HL-60 (cell line): Measurements from ENCODE around the gene ENTPD2.

Source experiments
- DNase-seq, 2 experiments: peaks; one replicate each; pipeline ENCODE4 v3.0.0-alpha.2; 2010 to 2020; ENCODE audit warnings: low read depth in 1 of 2, low spot score in 1 of 2
- H3K27ac ChIP-seq: fragments of 250-450 bp; sonication (Bioruptor Pico); replicated peaks from 2 replicates; pipeline ENCODE4 v1.5.1; 2020; ENCODE audit warnings: mild to moderate bottlenecking, moderate library complexity
- H3K27me3 ChIP-seq: fragments of 250-450 bp; sonication (Bioruptor Pico); 2 replicates; pipeline ENCODE4 v1.5.1; 2021; ENCODE audit warnings: mild to moderate bottlenecking, moderate library complexity; ENCODE audit not compliant: insufficient read depth, poor library complexity, severe bottlenecking
- H3K4me3 ChIP-seq: replicated peaks from 2 replicates; pipeline ENCODE4 v1.5.1; 2011; ENCODE audit warnings: mild to moderate bottlenecking, control low read depth, low read length; ENCODE audit not compliant: insufficient read depth
- CTCF ChIP-seq: IDR thresholded peaks from one replicate; pipeline ENCODE4 v1.5.1; 2011; ENCODE audit warnings: low read length, control low read depth, inconsistent platforms; ENCODE audit not compliant: insufficient read depth
- GABPA ChIP-seq: IDR thresholded peaks from 2 replicates; pipeline ENCODE4 v1.6.1; 2012; ENCODE audit warnings: low read depth
- POLR2AphosphoS5 ChIP-seq: IDR thresholded peaks from 2 replicates; pipeline ENCODE4 v1.6.1; 2012; ENCODE audit warnings: low read depth
- SPI1 ChIP-seq: IDR thresholded peaks from 2 replicates; pipeline ENCODE4 v1.6.1; 2012; ENCODE audit warnings: low read depth, mild to moderate bottlenecking, borderline replicate concordance
- TF ChIP-seq, protein P1 (sequence below): IDR thresholded peaks from 2 replicates; pipeline ENCODE4 v1.6.1; 2012; ENCODE audit warnings: low read depth; ENCODE audit not compliant: insufficient replicate concordance

Gene ENTPD2

DNA sequence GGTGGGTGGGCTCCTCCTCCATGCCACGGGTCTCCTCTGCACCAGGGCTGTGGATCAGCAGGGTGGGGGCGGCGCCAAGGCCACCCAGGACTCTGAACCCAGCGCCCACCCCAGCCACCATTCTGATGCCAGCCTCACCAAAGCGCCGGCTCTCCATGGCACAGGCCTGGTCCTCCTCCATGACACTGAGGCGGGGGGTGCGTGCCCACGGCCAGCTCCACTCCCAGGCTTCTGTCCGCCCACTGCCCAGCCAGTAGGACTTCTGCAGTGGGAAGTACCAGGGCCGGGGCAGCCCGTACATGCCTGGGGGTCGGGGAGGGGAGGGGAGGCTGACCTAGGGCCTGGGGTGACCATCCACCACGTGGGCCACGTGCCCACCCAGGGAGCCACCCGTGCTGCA, 37.4 kb downstream of the ENTPD2 start:
- Histone ChIP-seq H3K27me3 (no peaks in the 10 kb centered on the region), H3K4me3 (no peak overlapping the region), H3K27ac (no peak overlapping the region)
- TF ChIP-seq, protein P1, sequence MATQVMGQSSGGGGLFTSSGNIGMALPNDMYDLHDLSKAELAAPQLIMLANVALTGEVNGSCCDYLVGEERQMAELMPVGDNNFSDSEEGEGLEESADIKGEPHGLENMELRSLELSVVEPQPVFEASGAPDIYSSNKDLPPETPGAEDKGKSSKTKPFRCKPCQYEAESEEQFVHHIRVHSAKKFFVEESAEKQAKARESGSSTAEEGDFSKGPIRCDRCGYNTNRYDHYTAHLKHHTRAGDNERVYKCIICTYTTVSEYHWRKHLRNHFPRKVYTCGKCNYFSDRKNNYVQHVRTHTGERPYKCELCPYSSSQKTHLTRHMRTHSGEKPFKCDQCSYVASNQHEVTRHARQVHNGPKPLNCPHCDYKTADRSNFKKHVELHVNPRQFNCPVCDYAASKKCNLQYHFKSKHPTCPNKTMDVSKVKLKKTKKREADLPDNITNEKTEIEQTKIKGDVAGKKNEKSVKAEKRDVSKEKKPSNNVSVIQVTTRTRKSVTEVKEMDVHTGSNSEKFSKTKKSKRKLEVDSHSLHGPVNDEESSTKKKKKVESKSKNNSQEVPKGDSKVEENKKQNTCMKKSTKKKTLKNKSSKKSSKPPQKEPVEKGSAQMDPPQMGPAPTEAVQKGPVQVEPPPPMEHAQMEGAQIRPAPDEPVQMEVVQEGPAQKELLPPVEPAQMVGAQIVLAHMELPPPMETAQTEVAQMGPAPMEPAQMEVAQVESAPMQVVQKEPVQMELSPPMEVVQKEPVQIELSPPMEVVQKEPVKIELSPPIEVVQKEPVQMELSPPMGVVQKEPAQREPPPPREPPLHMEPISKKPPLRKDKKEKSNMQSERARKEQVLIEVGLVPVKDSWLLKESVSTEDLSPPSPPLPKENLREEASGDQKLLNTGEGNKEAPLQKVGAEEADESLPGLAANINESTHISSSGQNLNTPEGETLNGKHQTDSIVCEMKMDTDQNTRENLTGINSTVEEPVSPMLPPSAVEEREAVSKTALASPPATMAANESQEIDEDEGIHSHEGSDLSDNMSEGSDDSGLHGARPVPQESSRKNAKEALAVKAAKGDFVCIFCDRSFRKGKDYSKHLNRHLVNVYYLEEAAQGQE = no peak
- TF ChIP-seq SPI1 (no peak), POLR2AphosphoS5 (no peak), CTCF (no peak), GABPA (no peak)
- no peak for DNase-seq

GRCh38 chr9:137015976-137016375, 37.9 kb downstream of the ENTPD2 start:
- Histone ChIP-seq H3K27ac (no peak overlapping the region), H3K4me3 (no peak overlapping the region), H3K27me3 (no peaks in the 10 kb centered on the region)
- DNase-seq = no peak
- TF ChIP-seq, protein P1 = no peak
- TF ChIP-seq GABPA = no peak
- TF ChIP-seq CTCF = no peak
- no peak for TF ChIP-seq POLR2AphosphoS5
- no peak for TF ChIP-seq SPI1

GRCh38 chr9:137015540-137015930, 38.3 kb downstream of the ENTPD2 start:
- Histone ChIP-seq H3K27ac (no peak overlapping the region), H3K27me3 (no peaks in the 10 kb centered on the region), H3K4me3 (no peak overlapping the region)
- no peak for DNase-seq
- TF ChIP-seq SPI1 = no peak
- no peak for TF ChIP-seq CTCF
- no peak for TF ChIP-seq POLR2AphosphoS5
- TF ChIP-seq GABPA = no peak
- TF ChIP-seq, protein P1 = no peak
